ENCODE results near the gene HOXC10.

The HOXC10 gene

DNA sequence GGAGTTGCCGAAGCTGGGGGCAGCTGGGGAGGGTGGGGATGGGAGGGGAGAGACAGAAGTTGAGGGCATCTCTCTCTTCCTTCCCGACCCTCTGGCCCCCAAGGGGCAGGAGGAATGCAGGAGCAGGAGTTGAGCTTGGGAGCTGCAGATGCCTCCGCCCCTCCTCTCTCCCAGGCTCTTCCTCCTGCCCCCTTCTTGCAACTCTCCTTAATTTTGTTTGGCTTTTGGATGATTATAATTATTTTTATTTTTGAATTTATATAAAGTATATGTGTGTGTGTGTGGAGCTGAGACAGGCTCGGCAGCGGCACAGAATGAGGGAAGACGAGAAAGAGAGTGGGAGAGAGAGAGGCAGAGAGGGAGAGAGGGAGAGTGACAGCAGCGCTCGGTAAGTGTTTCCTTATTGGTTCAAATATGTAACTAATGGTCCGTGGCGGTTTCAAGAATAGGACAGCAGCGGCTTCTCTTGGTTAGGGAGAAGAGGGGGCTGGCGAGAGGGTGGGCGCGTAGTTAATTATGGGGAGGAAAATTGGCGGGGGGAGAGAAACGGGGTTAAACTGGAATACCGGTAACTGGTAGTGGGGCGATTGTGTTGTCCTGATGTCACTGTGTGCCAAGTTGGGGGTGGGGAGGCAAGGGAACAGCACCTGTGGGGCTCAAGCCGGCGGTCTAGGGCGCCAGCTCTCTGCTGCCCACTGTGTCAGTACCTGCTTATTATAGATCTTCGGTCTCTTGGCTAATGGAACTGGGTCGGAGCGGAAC, 32.3 kb downstream of the HOXC10 start:
- DNase-seq (ENCODE audit: low spot score): no peak

DNA sequence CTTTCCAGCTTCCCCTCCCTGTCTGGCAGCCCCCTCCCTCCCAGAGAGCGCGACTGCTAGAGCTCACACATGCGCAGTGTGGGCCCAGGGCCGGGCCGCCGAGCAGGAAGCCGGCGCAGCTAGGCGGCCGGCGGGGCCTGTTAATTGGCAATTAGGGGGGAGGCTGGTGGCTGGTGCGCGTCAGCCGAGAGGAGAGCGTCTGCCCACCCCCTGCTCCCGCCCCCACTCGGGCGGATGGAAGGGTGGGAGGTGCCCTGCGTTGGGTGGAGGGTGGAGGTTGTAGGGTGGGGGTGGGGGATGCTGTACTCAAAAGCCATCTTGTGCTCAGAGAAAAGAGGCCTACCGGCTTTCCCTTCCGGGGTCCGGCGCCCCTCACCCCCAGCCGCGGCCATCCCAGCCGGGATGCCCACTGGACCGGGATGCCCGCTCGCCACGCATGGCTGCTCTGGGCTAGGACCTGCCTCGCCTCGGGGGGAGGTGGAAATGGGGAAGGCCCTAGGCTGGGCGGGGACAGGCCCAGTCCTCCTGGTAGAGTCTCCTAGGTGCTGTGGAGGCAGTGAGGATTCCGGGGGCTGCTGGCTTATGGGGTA, 33.0 kb downstream of the HOXC10 start:
- DNase-seq (ENCODE audit: low spot score): no peak

GRCh38 chr12:54018468-54018984, 33.6 kb downstream of the HOXC10 start:
- DNase-seq (ENCODE audit: low spot score): no peak

DNA sequence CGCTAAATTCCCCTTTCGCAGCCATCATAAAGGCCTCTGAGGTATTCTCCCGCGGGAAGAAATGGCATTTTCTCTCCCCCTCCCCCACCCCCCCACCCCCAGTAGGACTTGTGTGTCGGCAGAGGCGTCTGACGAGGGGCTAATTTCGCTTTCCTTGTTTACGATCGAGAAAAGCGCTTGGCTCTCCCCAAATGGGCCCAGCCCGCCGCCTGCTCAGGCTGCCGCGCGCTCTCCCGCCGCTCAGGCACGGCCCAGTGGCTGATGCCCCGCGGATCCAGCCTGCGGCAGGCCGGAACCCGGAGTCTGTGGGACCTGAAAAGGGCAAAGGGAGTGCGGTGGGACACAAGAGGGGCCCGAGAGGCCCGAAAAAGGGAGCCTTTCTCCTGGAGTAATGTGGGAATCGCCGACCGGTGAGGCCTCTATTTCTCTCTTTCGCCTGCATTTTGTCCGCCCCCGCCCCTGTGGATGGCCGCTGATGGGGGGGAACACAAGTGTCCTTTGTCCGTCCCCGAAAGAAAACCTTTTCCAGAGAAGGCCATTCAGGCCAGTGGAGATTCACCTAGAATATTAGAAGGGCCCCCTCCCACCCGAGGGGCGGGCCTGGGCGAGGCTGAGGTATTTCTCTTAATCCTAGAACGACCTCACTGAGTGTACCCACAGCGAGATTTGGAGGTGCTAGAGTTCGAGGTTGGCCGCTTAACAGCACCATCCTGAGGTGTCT, 34.3 kb downstream of the HOXC10 start:
- DNase-seq (ENCODE audit: low spot score): no peak

DNA sequence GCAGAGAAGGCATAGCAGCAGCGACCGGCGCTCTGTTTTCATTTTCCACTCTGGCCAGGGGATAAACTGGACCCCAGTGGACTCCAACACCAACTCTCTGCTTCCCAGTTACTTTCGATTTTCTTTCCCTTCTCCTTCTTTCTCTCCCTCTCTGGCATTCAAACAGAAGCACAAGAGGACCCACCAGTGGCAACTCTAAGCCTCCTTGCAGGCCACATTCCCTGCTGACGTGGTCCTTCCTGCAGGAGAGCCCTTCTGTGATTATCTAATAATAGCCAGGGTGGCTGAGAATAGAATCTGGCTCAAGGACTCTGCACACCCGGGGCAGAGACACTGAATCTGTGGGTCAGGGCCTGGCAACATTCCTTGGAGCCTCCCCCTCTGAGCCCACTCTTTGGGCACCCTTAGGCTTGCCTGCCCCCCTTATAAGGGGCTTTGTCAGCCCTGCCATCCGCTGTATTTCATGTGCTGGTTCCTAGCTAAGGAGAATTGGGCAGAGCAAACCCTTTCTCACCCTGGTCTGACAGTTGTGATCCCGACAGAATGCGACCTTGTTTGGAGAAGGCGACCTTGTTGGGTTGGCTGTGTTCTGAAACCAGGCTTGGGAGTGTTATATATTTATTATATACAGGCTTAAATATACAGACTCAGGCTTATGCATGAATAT, 35.1 kb downstream of the HOXC10 start:
- DNase-seq (ENCODE audit: low spot score): no peak

DNA sequence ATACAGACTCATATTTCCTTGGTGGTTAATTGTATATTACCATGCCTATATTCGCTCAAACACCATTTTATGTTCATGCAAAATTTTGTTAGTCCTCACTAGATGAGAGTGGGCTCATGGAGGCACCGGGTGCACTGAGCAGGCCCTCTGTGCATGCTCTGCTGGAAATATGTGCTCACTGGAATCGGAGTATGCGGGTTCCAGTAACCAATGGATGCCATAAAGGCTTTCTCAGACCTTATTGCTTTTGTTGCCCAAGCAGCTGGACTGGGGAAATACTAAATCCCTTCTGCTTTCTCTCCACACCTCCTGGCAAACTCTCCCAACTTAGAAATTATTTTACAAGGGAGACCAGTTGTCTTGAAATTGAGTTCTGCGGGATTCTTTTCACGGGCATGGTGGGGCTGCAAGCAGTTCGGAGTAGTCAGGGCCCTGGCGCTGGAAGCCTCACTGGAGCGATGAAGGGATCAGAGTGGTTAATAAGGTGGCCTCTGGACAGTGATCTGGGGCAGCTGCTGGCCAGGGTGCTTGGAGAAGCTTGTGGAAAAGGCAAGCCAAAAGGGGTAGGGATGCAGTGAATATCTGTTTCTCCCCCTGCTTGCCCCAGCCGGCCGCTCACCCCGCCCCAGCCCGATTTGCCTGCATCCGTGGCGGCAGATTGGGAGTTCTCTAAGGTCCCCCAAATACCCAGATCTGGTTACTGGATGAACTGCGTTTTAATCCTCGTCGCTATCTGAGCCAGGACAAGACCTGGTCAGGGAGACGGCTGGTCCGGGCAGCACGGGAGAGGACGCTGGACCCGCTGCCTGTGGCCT, 35.9 kb downstream of the HOXC10 start:
- no peak for DNase-seq (ENCODE audit: low spot score)

DNA sequence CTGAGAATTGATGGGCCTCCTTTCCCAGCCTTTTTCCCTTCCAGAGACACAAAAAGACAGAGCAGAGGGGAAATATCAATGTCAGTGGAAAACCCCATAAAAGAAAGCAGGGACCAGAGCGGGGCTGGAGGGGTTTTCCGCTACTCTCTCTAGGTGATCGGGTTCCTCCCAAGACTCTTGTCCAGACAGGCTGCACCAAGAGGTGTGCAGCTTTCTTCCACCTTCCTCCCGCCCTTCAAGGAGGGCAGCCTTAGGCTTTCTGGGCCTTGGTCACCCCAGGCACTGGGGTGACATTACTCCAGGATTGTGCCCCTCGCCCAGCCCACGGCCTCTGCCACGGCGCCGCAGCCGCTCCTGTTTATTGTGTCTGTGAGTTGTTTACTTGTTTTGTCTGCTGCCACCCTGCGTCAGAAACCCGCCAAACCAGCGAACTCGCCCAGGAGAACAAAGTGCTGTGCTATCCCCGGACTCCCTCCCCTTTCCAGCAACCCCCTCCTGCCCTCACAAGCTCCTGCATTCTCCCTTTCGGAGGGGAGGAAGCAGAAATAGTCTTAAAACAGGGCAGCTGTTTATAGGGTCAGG, 36.6 kb downstream of the HOXC10 start:
- no peak for DNase-seq (ENCODE audit: low spot score)

DNA sequence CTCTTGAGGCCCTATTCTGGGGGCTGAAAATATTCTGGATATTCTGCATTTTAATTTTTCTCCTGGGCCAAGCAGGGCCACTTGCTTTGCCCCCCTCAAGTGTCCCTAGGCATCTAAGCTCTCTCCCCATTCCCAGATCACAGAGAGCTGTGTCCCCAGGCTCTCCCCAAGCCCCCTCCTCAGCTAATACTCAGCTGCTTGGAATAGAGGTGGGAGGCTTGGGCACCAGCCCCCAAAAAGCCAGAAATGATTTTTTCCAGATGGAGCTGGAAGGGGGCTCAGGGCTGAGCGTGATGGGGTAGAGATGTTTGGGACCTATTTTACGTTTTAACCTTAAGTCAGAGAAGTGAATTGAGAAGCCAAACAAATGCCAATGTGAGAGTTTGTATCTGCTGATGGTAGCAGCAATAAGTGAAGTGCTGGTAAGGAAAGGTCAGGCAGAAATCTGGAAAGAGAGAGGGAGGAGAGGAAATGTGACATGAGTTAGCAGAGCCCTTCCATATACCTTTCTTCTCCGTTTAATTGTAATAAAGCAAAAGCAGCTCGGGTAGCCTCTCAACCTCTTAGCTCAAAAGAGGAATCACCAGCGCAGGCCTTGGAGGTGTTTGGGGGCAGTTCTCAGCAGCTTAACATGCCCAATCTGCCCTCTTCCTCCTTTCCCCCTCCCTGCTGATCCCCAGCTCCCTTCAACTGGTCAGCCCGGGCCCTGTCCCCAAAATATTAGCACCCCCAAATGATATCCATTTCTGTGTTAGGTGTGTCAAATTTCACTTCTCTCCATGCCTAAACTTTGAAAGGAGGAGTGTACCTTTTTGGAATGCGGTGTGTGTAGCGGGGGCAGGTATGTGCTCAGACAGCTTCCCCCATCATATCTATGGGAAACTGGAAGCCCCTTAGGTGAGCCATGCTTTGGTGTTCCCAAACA, 38.3 kb downstream of the HOXC10 start:
- DNase-seq (ENCODE audit: low spot score): no peak

DNA sequence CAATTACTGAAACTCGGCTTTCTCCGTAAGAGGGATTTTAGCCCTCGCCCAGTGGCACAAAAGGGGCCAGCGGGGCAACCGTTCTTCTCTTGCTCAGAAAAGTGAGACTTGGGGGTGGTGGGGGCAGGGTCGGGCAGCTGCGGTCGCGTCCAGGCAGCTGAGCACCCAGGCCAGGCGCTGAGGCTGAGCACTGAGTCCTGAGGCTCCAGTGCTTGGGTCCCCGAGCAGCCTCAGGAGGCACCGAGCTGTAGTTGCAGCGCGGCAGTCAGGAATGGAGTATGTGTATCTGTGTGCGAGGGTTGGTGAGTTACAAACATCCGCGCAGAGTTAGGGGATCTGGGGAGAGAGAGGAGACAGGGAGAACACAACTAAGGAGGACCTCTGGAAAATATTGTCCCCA, 39.2 kb downstream of the HOXC10 start:
- no peak for DNase-seq (ENCODE audit: low spot score)

- DNase-seq (ENCODE audit: low spot score): no peak
Measured at GRCh38 chr12:54024581-54025305, 39.8 kb downstream of the HOXC10 start.

DNA sequence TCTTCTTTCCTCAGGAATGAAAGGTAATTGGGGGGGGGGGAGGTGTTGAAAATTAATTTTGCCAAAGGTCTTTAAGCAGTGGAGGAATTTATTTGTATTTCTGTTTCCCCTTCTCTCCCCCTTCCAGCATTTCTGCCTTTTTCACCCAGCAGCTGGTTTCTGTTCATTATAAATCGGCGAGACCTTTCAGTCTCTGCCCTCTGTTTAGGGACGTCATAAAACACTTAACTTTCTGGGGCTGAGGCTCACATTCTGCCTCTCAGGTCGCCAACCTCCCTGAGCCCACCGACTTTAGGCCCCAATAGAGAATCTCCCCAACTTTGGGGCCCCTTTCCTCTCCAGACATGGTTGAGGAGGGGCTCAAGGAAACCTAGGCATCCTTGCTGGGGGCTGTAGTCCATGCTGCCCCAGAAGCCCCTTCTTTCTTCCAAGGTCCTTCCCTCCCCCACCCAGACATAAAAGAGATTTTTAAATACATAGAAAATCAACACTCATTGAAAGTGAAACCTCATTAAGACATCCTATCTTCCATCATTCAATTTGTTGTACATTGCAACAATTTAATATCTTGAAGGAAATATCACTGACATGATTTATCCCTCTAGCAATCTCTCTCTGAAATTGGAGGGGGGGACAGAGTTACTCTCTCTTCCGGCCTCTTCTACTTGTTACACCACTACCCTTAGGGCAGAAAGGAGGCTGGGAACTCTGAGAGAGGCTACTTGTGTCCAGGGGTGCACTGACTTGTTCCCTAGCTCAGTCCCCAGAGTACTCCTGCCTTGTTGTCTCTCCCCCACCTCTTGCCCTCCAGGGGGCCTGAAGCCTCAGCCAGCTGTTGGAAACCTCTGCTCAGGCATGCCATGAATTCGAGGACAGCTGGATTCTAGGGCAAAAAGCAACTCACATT, 40.8 kb downstream of the HOXC10 start:
- DNase-seq (ENCODE audit: low spot score): no peak

DNA sequence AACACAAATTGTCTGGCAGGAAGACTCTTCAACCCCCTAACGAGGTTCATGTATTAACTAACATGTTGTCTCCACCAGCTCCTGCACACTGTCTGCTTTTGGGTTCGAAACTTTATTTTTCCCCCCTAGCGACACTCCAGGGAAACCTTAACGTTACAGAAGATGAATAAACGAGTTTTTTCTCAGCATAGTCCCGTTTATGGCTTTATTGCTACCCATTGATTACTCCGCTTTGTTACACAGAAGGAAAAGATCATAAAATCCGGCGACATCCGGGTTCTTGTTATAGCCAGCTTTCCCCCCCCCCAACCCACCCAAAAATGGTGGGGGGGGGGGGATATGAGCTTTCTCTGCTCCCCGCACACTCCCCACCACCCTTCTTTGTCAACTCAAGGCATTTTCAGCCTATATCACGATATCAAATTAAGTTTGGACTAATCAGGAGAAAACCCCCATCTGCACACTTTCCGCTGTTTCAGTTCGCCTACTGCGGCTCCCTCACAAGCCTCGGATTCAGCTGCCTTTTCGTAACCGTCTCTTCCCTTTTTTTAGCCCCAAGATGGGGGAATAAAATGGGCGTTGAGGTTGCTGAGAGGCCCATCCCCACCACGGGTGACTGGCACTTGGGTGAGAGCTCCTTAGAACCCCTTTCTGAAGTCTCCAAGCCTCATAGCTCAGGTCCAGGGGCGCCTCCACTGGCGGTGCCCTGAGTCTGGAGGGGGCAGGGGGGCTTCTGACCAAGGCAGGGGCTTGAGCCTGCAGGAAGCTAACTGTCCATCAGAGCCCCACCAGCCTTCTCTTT, 41.9 kb downstream of the HOXC10 start:
- no peak for DNase-seq (ENCODE audit: low spot score)

GRCh38 chr12:54027442-54027786, 42.5 kb downstream of the HOXC10 start:
- DNase-seq (ENCODE audit: low spot score): no peak

- no peak for DNase-seq (ENCODE audit: low spot score)
Measured at GRCh38 chr12:54028314-54029201, 43.6 kb downstream of the HOXC10 start, which contains the start of gene HOXC6. Gene HOXC6, plus strand, starts transcription at chr12:54028440. Its CDS starts 82 bp downstream, at chr12:54028522.

DNA sequence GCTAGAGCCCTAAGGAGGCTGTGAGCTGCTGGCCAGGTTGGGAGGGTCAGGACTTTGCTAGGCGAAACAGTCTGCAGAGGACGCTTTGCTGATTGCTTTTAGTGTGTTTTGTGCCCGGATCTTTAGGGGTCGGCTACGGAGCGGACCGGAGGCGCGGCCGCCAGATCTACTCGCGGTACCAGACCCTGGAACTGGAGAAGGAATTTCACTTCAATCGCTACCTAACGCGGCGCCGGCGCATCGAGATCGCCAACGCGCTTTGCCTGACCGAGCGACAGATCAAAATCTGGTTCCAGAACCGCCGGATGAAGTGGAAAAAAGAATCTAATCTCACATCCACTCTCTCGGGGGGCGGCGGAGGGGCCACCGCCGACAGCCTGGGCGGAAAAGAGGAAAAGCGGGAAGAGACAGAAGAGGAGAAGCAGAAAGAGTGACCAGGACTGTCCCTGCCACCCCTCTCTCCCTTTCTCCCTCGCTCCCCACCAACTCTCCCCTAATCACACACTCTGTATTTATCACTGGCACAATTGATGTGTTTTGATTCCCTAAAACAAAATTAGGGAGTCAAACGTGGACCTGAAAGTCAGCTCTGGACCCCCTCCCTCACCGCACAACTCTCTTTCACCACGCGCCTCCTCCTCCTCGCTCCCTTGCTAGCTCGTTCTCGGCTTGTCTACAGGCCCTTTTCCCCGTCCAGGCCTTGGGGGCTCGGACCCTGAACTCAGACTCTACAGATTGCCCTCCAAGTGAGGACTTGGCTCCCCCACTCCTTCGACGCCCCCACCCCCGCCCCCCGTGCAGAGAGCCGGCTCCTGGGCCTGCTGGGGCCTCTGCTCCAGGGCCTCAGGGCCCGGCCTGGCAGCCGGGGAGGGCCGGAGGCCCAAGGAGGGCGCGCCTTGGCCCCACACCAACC, 44.8 kb downstream of the HOXC10 start:
- DNase-seq (ENCODE audit: low spot score): no peak
